Measurements from ENCODE around the gene ADAMTS15. TPM values are rescaled to one million over a fixed set of nuclear protein-coding genes. Genes with fewer than 3 reads are reported as not detected.
A peak's percentile ranks its signal among the peaks of the same experiment; 100 is the strongest.

ADAMTS15 gene
- total RNA-seq, 1 donor = 4.3 TPM

DNA sequence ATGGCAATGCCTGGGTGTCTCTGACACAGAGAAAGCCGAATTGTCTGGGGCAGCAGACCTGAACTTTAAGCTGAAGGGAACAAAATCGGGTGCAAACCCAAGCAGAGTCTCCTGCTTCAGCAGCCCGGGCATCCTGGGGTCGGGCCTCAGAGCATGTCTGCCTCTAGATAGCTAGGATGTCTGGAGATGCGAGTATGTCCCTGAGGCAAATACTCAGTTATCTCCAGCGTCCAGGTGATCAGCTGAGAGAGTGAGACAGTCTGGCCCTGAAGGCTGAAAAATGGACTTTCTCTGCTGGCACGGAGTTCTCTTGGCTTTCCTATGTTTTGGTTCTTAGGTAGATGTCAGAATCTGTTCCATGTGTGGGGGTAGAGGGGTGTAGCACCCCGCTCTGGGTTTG is 23.3 kb upstream of the ADAMTS15 start:
- H3K79me2 ChIP-seq (ENCODE audit: insufficient read depth, low read length) = no peaks in the 10 kb centered on the region
- no peak overlapping the region for H2AFZ ChIP-seq (ENCODE audit: low read length)
- peaks cover 6% of the 10 kb centered on the region for H4K20me1 ChIP-seq (ENCODE audit: insufficient read depth, low read length)
- DNase-seq (ENCODE audit: insufficient read length, low spot score, missing footprints) = peak; percentile 77
- no peaks in the 10 kb centered on the region for H3K36me3 ChIP-seq (ENCODE audit: insufficient read depth, low read length)
- peaks cover 5% of the 10 kb centered on the region for H3K4me1 ChIP-seq (ENCODE audit: insufficient read depth, low read length)
- TF ChIP-seq, protein P1, sequence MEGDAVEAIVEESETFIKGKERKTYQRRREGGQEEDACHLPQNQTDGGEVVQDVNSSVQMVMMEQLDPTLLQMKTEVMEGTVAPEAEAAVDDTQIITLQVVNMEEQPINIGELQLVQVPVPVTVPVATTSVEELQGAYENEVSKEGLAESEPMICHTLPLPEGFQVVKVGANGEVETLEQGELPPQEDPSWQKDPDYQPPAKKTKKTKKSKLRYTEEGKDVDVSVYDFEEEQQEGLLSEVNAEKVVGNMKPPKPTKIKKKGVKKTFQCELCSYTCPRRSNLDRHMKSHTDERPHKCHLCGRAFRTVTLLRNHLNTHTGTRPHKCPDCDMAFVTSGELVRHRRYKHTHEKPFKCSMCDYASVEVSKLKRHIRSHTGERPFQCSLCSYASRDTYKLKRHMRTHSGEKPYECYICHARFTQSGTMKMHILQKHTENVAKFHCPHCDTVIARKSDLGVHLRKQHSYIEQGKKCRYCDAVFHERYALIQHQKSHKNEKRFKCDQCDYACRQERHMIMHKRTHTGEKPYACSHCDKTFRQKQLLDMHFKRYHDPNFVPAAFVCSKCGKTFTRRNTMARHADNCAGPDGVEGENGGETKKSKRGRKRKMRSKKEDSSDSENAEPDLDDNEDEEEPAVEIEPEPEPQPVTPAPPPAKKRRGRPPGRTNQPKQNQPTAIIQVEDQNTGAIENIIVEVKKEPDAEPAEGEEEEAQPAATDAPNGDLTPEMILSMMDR (IDR thresholded peaks at IDR 0.05; ENCODE audit: extremely low read depth, low read depth, low read length) = no peak
- no peak overlapping the region for H3K4me3 ChIP-seq (ENCODE audit: insufficient read depth, low read length)
- H3K4me2 ChIP-seq (ENCODE audit: insufficient read depth, low read length) = no peak overlapping the region
- H3K27ac ChIP-seq (ENCODE audit: low read depth, low read length) = no peak overlapping the region
- H3K9me3 ChIP-seq (ENCODE audit: low read depth, low read length) = no peaks in the 10 kb centered on the region
- H3K27me3 ChIP-seq (ENCODE audit: insufficient read depth, low read length) = peaks cover 92% of the 10 kb centered on the region

DNA sequence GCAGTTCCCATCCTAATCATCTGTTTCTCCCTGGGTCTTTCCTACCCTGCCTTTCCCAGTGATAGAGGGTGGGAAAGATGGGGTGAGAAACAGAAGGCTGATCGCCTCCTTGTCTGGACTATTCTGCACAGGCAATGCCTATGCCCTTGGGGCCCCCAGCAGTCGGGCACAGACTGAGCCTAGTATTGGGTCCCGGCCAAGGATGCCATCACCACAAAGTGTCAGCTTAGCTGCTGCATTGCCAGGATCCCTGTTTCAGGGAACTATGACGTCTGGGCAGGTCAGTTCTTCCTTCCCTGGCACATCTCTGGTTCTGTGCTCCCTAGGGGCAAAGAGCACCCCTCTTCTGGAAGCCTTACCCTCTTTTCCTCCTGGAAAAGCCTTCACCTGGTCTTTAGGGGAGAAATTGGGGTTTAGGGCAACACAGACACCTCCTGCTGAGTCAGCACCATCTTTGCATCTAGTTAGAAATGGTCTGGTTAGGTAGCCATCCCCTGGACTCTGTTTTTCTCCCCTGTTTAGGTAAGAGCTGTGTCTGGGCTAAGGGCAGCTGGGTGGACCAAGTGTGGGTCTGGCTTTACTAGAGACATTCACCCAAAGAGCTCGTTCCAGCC is 22.1 kb upstream of the ADAMTS15 start:
- Histone ChIP-seq H3K36me3 (ENCODE audit: insufficient read depth, low read length) (no peaks in the 10 kb centered on the region), H3K79me2 (ENCODE audit: insufficient read depth, low read length) (no peaks in the 10 kb centered on the region), H2AFZ (ENCODE audit: low read length) (no peak overlapping the region), H3K4me1 (ENCODE audit: insufficient read depth, low read length) (peaks cover 6% of the 10 kb centered on the region), H3K27me3 (ENCODE audit: insufficient read depth, low read length) (peaks cover 85% of the 10 kb centered on the region), H3K4me2 (ENCODE audit: insufficient read depth, low read length) (no peak overlapping the region), H3K9me3 (ENCODE audit: low read depth, low read length) (no peaks in the 10 kb centered on the region), H4K20me1 (ENCODE audit: insufficient read depth, low read length) (peaks cover 6% of the 10 kb centered on the region), H3K4me3 (ENCODE audit: insufficient read depth, low read length) (no peak overlapping the region), H3K27ac (ENCODE audit: low read depth, low read length) (no peak overlapping the region)
- TF ChIP-seq, protein P1 (IDR thresholded peaks at IDR 0.05; ENCODE audit: extremely low read depth, low read depth, low read length) = no peak
- DNase-seq (ENCODE audit: insufficient read length, low spot score, missing footprints) = peak; percentile 79

DNA sequence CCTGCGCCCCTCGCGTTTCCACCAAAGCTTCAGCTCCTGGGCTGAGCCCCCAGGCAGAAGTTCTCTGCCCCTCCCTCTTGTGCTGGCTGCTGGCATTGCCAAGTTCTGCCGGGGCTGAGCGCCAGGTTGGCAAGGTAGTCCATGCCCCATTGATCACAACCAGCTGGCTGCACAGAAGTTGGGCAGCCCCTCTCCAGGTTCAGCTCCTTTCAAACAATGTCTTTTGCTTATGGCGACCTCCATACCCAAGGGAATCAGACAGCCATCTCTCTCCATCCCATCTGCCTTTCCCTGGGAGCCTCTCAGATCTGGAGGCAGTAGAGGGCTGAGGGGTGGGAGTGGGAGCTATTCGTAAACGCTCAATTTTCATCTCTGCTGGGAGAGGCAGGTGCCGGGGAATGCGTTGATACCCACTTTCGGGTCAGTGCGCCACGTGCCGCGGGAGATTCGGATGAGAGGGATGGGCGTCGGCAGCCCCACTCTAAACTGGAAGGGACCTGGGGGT is 21.6 kb upstream of the ADAMTS15 start:
- no peak overlapping the region for H3K4me3 ChIP-seq (ENCODE audit: insufficient read depth, low read length)
- no peaks in the 10 kb centered on the region for H3K79me2 ChIP-seq (ENCODE audit: insufficient read depth, low read length)
- TF ChIP-seq, protein P1 (IDR thresholded peaks at IDR 0.05; ENCODE audit: extremely low read depth, low read depth, low read length) = no peak
- H3K9me3 ChIP-seq (ENCODE audit: low read depth, low read length) = no peaks in the 10 kb centered on the region
- peaks cover 6% of the 10 kb centered on the region for H4K20me1 ChIP-seq (ENCODE audit: insufficient read depth, low read length)
- peaks cover 80% of the 10 kb centered on the region for H3K27me3 ChIP-seq (ENCODE audit: insufficient read depth, low read length)
- H3K4me2 ChIP-seq (ENCODE audit: insufficient read depth, low read length) = no peak overlapping the region
- no peak overlapping the region for H2AFZ ChIP-seq (ENCODE audit: low read length)
- peaks cover 12% of the 10 kb centered on the region for H3K4me1 ChIP-seq (ENCODE audit: insufficient read depth, low read length)
- DNase-seq (ENCODE audit: insufficient read length, low spot score, missing footprints) = peak; percentile 80
- no peaks in the 10 kb centered on the region for H3K36me3 ChIP-seq (ENCODE audit: insufficient read depth, low read length)
- H3K27ac ChIP-seq (ENCODE audit: low read depth, low read length) = no peak overlapping the region

DNA sequence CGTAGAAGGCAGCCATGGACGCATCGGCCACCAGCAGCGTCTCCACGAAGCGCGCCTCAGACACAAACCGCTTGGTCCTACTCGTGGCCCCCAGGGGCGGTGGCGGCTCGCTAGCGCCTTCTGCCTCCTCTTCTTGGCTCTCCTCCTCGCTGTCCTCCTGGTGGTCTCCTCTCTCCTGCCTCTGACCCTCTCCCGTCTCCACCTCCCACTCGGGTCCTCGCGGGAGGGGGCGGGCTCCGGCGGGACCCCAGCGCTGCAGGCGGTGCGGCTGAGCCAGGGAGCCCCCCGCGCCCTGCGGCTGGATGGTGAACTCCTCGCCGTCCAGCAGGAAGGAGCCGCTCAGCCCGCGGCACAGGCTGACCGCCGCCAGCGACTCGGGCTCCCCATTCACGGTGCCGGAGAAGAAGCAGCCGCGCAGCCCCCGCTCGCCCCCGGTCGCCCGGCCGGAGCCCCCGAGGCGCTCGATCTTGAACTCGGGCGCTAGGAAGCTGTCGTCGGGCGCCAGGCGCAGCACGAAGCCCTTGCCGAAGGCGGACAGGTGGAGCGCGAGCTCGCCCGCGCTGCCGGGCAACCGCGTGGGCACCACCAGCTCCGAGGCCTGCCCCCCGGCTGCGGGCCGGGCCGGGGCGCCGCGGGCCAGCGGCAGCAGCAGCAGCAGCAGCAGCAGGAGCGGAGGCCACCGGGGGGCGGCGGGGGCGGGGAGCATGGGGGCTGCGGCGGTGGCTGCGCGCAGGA is 20.7 kb upstream of the ADAMTS15 start:
- peaks cover 6% of the 10 kb centered on the region for H4K20me1 ChIP-seq (ENCODE audit: insufficient read depth, low read length)
- no peaks in the 10 kb centered on the region for H3K79me2 ChIP-seq (ENCODE audit: insufficient read depth, low read length)
- peak overlapping the region; percentile 30 for H3K4me3 ChIP-seq (ENCODE audit: insufficient read depth, low read length)
- TF ChIP-seq, protein P1 (IDR thresholded peaks at IDR 0.05; ENCODE audit: extremely low read depth, low read depth, low read length) = no peak
- H3K27me3 ChIP-seq (ENCODE audit: insufficient read depth, low read length) = peaks cover 74% of the 10 kb centered on the region
- H3K4me1 ChIP-seq (ENCODE audit: insufficient read depth, low read length) = peaks cover 14% of the 10 kb centered on the region
- peak; percentile 84 for DNase-seq (ENCODE audit: insufficient read length, low spot score, missing footprints)
- no peaks in the 10 kb centered on the region for H3K36me3 ChIP-seq (ENCODE audit: insufficient read depth, low read length)
- H2AFZ ChIP-seq (ENCODE audit: low read length) = no peak overlapping the region
- H3K9me3 ChIP-seq (ENCODE audit: low read depth, low read length) = no peaks in the 10 kb centered on the region
- H3K4me2 ChIP-seq (ENCODE audit: insufficient read depth, low read length) = peak overlapping the region; percentile 72
- no peak overlapping the region for H3K27ac ChIP-seq (ENCODE audit: low read depth, low read length)

All from osteoblast (primary cell).